ENCODE results near the gene CDK16. TPM values are rescaled to one million over a fixed set of nuclear protein-coding genes. Genes with fewer than 3 reads are reported as not detected.

Gene CDK16
- total and polyA plus RNA-seq, 8 donors, result 31.2 to 156 (median 47.4) TPM

- no peak for DNase-seq
- Histone ChIP-seq H3K36me3 (peaks cover 42 to 100% (median 100%) of the 10 kb centered on the region in 4 donors), H3K27ac (no peak overlapping the region), H3K9me3 (no peaks in the 10 kb centered on the region), H3K4me1 (no peaks in the 10 kb centered on the region), H3K27me3 (no peaks in the 10 kb centered on the region), H3K4me3 (no peak overlapping the region)
- TF ChIP-seq CTCF (IDR thresholded peaks at IDR 0.05), result no peak
- TF ChIP-seq EP300 (IDR thresholded peaks at IDR 0.05), result no peak
- TF ChIP-seq POLR2AphosphoS5 (IDR thresholded peaks at IDR 0.05), result no peak
- TF ChIP-seq POLR2A (IDR thresholded peaks at IDR 0.05), result no peak
- WGBS, 5 donors, result 86 to 92% (median 91%) methylated on average over 11 to 15 of the region's 15 CpGs
- intact Hi-C loops (cut with DNase I; ENCODE audit: low total_unique reads), result no loop called here
Observed at GRCh38 chrX:47210661-47211425, 7.6 kb upstream of the CDK16 start.

- WGBS, 5 donors, result 83 to 94% (median 91%) methylated on average over 12 of the region's 12 CpGs
- peaks cover 42 to 91% (median 89%) of the 10 kb centered on the region in 4 donors for H3K36me3 ChIP-seq
- no peak overlapping the region for H3K27ac ChIP-seq
- no peaks in the 10 kb centered on the region for H3K9me3 ChIP-seq
- TF ChIP-seq POLR2A (IDR thresholded peaks at IDR 0.05), result no peak
- no peak for TF ChIP-seq EP300 (IDR thresholded peaks at IDR 0.05)
- no peak for TF ChIP-seq CTCF (IDR thresholded peaks at IDR 0.05)
- TF ChIP-seq POLR2AphosphoS5 (IDR thresholded peaks at IDR 0.05), result no peak
- intact Hi-C loops (cut with DNase I; ENCODE audit: low total_unique reads), result no loop called here
- DNase-seq, result no peak
- H3K27me3 ChIP-seq, result no peaks in the 10 kb centered on the region
- peaks cover 0 to 16% (median 12%) of the 10 kb centered on the region in 4 donors for H3K4me1 ChIP-seq
- no peak overlapping the region for H3K4me3 ChIP-seq
Observed at GRCh38 chrX:47212381-47213293, 5.8 kb upstream of the CDK16 start.

GRCh38 chrX:47214435-47215077 is 3.9 kb upstream of the CDK16 start:
- Histone ChIP-seq H3K4me3 (no peak overlapping the region), H3K27ac (no peak overlapping the region), H3K9me3 (no peaks in the 10 kb centered on the region), H3K27me3 (no peaks in the 10 kb centered on the region), H3K4me1 (peaks cover 0 to 23% (median 17%) of the 10 kb centered on the region in 4 donors), H3K36me3 (peaks cover 40 to 72% (median 70%) of the 10 kb centered on the region in 4 donors)
- intact Hi-C loops (cut with DNase I; ENCODE audit: low total_unique reads), result no loop called here
- no peak for DNase-seq
- WGBS, 5 donors, result 84 to 90% (median 85%) methylated on average over 18 to 20 of the region's 20 CpGs
- TF ChIP-seq EP300 (IDR thresholded peaks at IDR 0.05) (no peak), CTCF (IDR thresholded peaks at IDR 0.05) (no peak), POLR2A (IDR thresholded peaks at IDR 0.05) (no peak), POLR2AphosphoS5 (IDR thresholded peaks at IDR 0.05) (no peak)

All from stomach (tissue), 9 donors.